ENCODE data around the gene PRAMEF20. TPM values are rescaled to one million over a fixed set of nuclear protein-coding genes. Genes with fewer than 3 reads are reported as not detected.

PRAMEF20 gene
- total RNA-seq, 4 donors from 2014 or later, result not detected

DNA sequence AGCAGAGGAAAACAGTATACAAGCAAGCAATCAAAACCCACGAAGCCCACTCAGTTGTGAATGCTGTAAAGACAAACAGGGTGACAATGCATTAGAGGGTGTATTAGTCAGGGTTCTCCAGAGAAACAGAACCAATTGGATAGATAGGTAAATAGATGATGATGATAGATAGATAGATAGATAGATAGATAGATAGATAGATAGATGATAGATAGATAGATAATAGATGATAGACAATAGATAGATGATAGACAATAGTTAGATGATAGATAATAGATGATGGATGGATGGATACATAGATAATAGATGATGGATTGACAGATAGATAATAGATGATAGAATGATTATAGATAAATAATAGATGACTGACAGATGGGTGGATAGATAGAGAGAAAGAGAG, 55.3 kb downstream of the PRAMEF20 start:
- DNase-seq (ENCODE audit: low spot score in 2 of 2), result no peak
- 62 to 67% methylated on average over 1 of the region's 1 CpG for WGBS, 2 donors
- H3K4me3 ChIP-seq (ENCODE audit: low read depth, poor library complexity, severe bottlenecking), result no peak overlapping the region
- intact Hi-C loops (cut with DNase I; ENCODE audit: low total_unique reads), result loop anchor here (5.0 kb wide), 1 partner anchor 1243 kb away; no protein-coding TSS in a partner anchor
- TF ChIP-seq, protein P1, sequence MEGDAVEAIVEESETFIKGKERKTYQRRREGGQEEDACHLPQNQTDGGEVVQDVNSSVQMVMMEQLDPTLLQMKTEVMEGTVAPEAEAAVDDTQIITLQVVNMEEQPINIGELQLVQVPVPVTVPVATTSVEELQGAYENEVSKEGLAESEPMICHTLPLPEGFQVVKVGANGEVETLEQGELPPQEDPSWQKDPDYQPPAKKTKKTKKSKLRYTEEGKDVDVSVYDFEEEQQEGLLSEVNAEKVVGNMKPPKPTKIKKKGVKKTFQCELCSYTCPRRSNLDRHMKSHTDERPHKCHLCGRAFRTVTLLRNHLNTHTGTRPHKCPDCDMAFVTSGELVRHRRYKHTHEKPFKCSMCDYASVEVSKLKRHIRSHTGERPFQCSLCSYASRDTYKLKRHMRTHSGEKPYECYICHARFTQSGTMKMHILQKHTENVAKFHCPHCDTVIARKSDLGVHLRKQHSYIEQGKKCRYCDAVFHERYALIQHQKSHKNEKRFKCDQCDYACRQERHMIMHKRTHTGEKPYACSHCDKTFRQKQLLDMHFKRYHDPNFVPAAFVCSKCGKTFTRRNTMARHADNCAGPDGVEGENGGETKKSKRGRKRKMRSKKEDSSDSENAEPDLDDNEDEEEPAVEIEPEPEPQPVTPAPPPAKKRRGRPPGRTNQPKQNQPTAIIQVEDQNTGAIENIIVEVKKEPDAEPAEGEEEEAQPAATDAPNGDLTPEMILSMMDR (IDR thresholded peaks at IDR 0.05), result no peak
- TF ChIP-seq POLR2A (IDR thresholded peaks at IDR 0.05), result no peak

DNA sequence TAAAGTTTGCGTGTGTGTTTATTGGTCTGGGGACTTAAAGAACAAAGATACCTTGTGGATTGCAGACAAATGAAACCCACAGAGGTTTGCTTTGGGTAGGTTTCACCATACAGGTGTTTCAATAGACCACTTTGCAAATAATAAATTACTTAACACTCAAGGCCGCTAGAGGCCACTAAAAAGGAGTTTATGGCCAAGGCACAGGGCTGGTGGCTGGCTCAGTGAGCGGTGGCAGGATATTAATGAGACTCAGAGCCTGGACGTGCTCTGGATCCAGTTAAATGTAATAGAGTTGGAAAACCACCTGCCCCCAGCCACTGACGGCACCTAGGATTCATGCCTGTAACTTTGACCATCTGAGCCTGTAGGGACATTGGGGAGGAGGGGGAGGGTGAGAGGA, 59.1 kb downstream of the PRAMEF20 start:
- intact Hi-C loops (cut with DNase I; ENCODE audit: low total_unique reads), result loop anchor here (5.0 kb wide), 1 partner anchor 1247 kb away; no protein-coding TSS in a partner anchor
- TF ChIP-seq, protein P1 (IDR thresholded peaks at IDR 0.05), result no peak
- no peak for TF ChIP-seq POLR2A (IDR thresholded peaks at IDR 0.05)
- 28 to 36% methylated on average over 5 of the region's 5 CpGs for WGBS, 2 donors
- no peak overlapping the region for H3K4me3 ChIP-seq (ENCODE audit: low read depth, poor library complexity, severe bottlenecking)
- no peak for DNase-seq (ENCODE audit: low spot score in 2 of 2)

Other genes starting within 250 kb of the PRAMEF20 start
- not detected for gene HNRNPCL4, start 244.8 kb upstream of the PRAMEF20 start, total RNA-seq
- gene PRAMEF9, start 238.6 kb upstream of the PRAMEF20 start, total RNA-seq, result not detected
- gene PRAMEF13, start 209.0 kb upstream of the PRAMEF20 start, total RNA-seq, result not detected
- gene PRAMEF18, start 184.3 kb upstream of the PRAMEF20 start, total RNA-seq, result not detected
- gene PRAMEF5, start 156.3 kb upstream of the PRAMEF20 start, total RNA-seq, result not detected
- not detected for gene PRAMEF8, start 125.3 kb upstream of the PRAMEF20 start, total RNA-seq
- not detected for gene PRAMEF33, start 106.9 kb upstream of the PRAMEF20 start, total RNA-seq
- gene PRAMEF15, start 94.9 kb upstream of the PRAMEF20 start, total RNA-seq, result not detected
- not detected for gene PRAMEF14, start 63.3 kb upstream of the PRAMEF20 start, total RNA-seq
- gene PRAMEF19, start 38.5 kb upstream of the PRAMEF20 start, total RNA-seq, result not detected
- gene PRAMEF17, start 20.8 kb upstream of the PRAMEF20 start, total RNA-seq, result not detected
- gene LRRC38, start 103.6 kb downstream of the PRAMEF20 start, total RNA-seq, result 1 to 10 TPM; 1.2 to 3.0 (median 2.3) TPM
- 10 to 100 TPM; 16.0 to 40.7 (median 32.7) TPM for gene PDPN, start 173.4 kb downstream of the PRAMEF20 start, total RNA-seq